H1 (cell line): ENCODE measurements around the gene RSAD1. TPM values are rescaled to one million over a fixed set of nuclear protein-coding genes. Genes with fewer than 3 reads are reported as not detected.

Experiments
- CTCF ChIA-PET: fragments of 300-600 bp; sonication (Branson Sonifier 250); formaldehyde crosslinking; loops from one replicate; lab custom pipeline; 2021; ENCODE audit not compliant: partially characterized antibody; lab: Charles Lee
- POLR2A ChIA-PET: fragments of 300-600 bp; sonication (Branson Sonifier 250); formaldehyde crosslinking; loops from one replicate; lab custom pipeline; 2021; ENCODE audit warnings: inconsistent platforms; ENCODE audit not compliant: partially characterized antibody; lab: Charles Lee
- DNase-seq, 2 experiments: peaks; one replicate each; pipeline versions ENCODE4 v3.0.0 to v3.0.0-alpha.2; 2010 to 2022; ENCODE audit warnings: low spot score in 2 of 2, low read depth in 1 of 2, mixed read lengths in 1 of 2
- FAIRE-seq: peaks from 2 replicates; lab custom pipeline; 2011; peaks lifted over from hg19 to GRCh38; lab: Jason Lieb, UNC
- H2AFZ ChIP-seq: 2 replicates; pipeline ENCODE4 v1.8.1; 2012; ENCODE audit warnings: low read length, inconsistent platforms
- H2AK5ac ChIP-seq: 2 replicates; pipeline ENCODE4 v1.6.1; 2013; ENCODE audit warnings: low read depth, low read length
- H2BK120ac ChIP-seq: replicated peaks from 2 replicates; pipeline ENCODE3; 2013; ENCODE audit warnings: low read depth, low read length, inconsistent platforms
- H2BK12ac ChIP-seq: 2 replicates; pipeline ENCODE4 v1.6.1; 2013; ENCODE audit warnings: low read depth, low read length
- H2BK15ac ChIP-seq: 2 replicates; pipeline ENCODE4 v1.6.1; 2013; ENCODE audit warnings: low read length
- H2BK20ac ChIP-seq: 2 replicates; pipeline ENCODE4 v1.6.1; 2013; ENCODE audit warnings: low read length
- H2BK5ac ChIP-seq: 2 replicates; pipeline ENCODE4 v1.6.1; 2013; ENCODE audit warnings: low read depth, low read length
- H3K14ac ChIP-seq: 2 replicates; pipeline ENCODE4 v1.6.1; 2013; ENCODE audit warnings: inconsistent platforms; ENCODE audit not compliant: insufficient read length
- H3K18ac ChIP-seq: 2 replicates; pipeline ENCODE4 v1.6.1; 2013; ENCODE audit warnings: low read length; ENCODE audit errors: extremely low read depth
- H3K23ac ChIP-seq: 2 replicates; pipeline ENCODE4 v1.6.1; 2013; ENCODE audit warnings: inconsistent platforms; ENCODE audit not compliant: insufficient read length
- H3K23me2 ChIP-seq: 2 replicates; pipeline ENCODE4 v1.6.1; 2013; ENCODE audit warnings: low read depth, low read length
- H3K27ac ChIP-seq: 2 replicates; pipeline ENCODE4 v1.6.1; 2011; ENCODE audit warnings: low read depth, low read length, inconsistent platforms
- H3K27me3 ChIP-seq, 4 experiments: replicated peaks in 1 of 4; 1 replicate in 1 of 4; 2 replicates in 3 of 4; pipeline versions ENCODE4 v1.6.1 to v1.8.1; 2011 to 2013; ENCODE audit warnings: low read length in 3 of 4, mild to moderate bottlenecking in 3 of 4, inconsistent platforms in 2 of 4, mixed read lengths in 2 of 4, moderate library complexity in 1 of 4; ENCODE audit not compliant: control insufficient read depth in 3 of 4, insufficient read depth in 3 of 4; ENCODE audit errors: extremely low read depth in 1 of 4
- H3K36me3 ChIP-seq, 4 experiments: 2 replicates each; pipeline versions ENCODE4 v1.6.1 to v1.8.1; 2011 to 2013; ENCODE audit warnings: mild to moderate bottlenecking in 4 of 4, low read length in 3 of 4, moderate library complexity in 2 of 4, control low read depth in 1 of 4, inconsistent platforms in 1 of 4; ENCODE audit not compliant: insufficient read depth in 4 of 4, control insufficient read depth in 2 of 4
- H3K4ac ChIP-seq: replicated peaks from 2 replicates; pipeline ENCODE3; 2013; ENCODE audit warnings: low read length, low read depth, mixed read lengths, inconsistent platforms; ENCODE audit not compliant: insufficient read length
- H3K4me1 ChIP-seq, 4 experiments: replicated peaks in 1 of 4; 1 replicate in 1 of 4; 2 replicates in 3 of 4; pipeline versions ENCODE4 v1.6.1 to v1.8.1; 2011 to 2013; ENCODE audit warnings: low read length in 3 of 4, inconsistent platforms in 2 of 4, mixed read lengths in 1 of 4; ENCODE audit not compliant: insufficient read depth in 4 of 4, control insufficient read depth in 3 of 4
- H3K4me2 ChIP-seq, 2 experiments: 2 replicates each; pipeline versions ENCODE4 v1.6.1 to v1.8.1; 2011 to 2013; ENCODE audit warnings: low read depth in 2 of 2, low read length in 2 of 2, control low read depth in 1 of 2, inconsistent platforms in 1 of 2, mild to moderate bottlenecking in 1 of 2; ENCODE audit not compliant: insufficient read depth in 1 of 2
- H3K4me3 ChIP-seq, 4 experiments: fragments of 200-600, 300-600 bp in 1 of 4; sonication (generic), shearing (Covaris generic), sonication (Bioruptor Twin) in 1 of 4; 2 replicates each; pipeline versions ENCODE4 v1.5.1 to v1.8.1; 2011 to 2016; ENCODE audit warnings: low read length in 4 of 4, low read depth in 3 of 4, control low read depth in 2 of 4, inconsistent platforms in 2 of 4, mild to moderate bottlenecking in 2 of 4, mixed read lengths in 1 of 4, moderate library complexity in 1 of 4; ENCODE audit not compliant: insufficient read depth in 2 of 4; ENCODE audit errors: extremely low read depth in 1 of 4
- H3K56ac ChIP-seq: replicated peaks from 2 replicates; pipeline ENCODE3; 2013; ENCODE audit warnings: low read depth, mild to moderate bottlenecking, mixed read lengths, low read length, inconsistent platforms; ENCODE audit not compliant: insufficient read length
- H3K79me1 ChIP-seq: 2 replicates; pipeline ENCODE4 v1.6.1; 2013; ENCODE audit warnings: low read depth, low read length, control low read depth
- H3K79me2 ChIP-seq, 2 experiments: 2 replicates each; pipeline versions ENCODE4 v1.6.1 to v1.8.1; 2012 to 2013; ENCODE audit warnings: low read length in 2 of 2, mild to moderate bottlenecking in 2 of 2, inconsistent platforms in 1 of 2; ENCODE audit not compliant: insufficient read depth in 2 of 2, control insufficient read depth in 1 of 2
- H3K9ac ChIP-seq, 4 experiments: replicated peaks in 1 of 4; 1 replicate in 1 of 4; 2 replicates in 3 of 4; pipeline versions ENCODE4 v1.6.1 to v1.8.1; 2011 to 2013; ENCODE audit warnings: low read depth in 3 of 4, low read length in 3 of 4, control low read depth in 2 of 4, mild to moderate bottlenecking in 2 of 4, moderate library complexity in 2 of 4, inconsistent platforms in 1 of 4; ENCODE audit errors: extremely low read depth in 1 of 4
- H3K9me3 ChIP-seq, 2 experiments: 2 replicates each; pipeline versions ENCODE4 v1.6.1 to v1.8.1; 2012 to 2013; ENCODE audit warnings: mild to moderate bottlenecking in 2 of 2, moderate library complexity in 2 of 2, control low read depth in 1 of 2, inconsistent platforms in 1 of 2, low read depth in 1 of 2, low read length in 1 of 2, mixed read lengths in 1 of 2; ENCODE audit not compliant: insufficient read depth in 2 of 2
- H4K20me1 ChIP-seq, 2 experiments: replicated peaks in 1 of 2; 2 replicates each; pipeline versions ENCODE3 to v1.8.1; 2011 to 2013; ENCODE audit warnings: inconsistent platforms in 2 of 2, low read length in 2 of 2, mild to moderate bottlenecking in 1 of 2; ENCODE audit not compliant: insufficient read depth in 2 of 2, control insufficient read depth in 1 of 2
- H4K5ac ChIP-seq: 2 replicates; pipeline ENCODE4 v1.6.1; 2013; ENCODE audit warnings: low read length, low read depth, mixed read lengths, inconsistent platforms; ENCODE audit not compliant: insufficient read length
- H4K8ac ChIP-seq: 2 replicates; pipeline ENCODE4 v1.8.0; 2013; ENCODE audit warnings: mild to moderate bottlenecking, moderate library complexity, low read length, inconsistent platforms; ENCODE audit not compliant: insufficient read depth; ENCODE audit errors: extremely low read depth
- H4K91ac ChIP-seq: replicated peaks from 2 replicates; pipeline ENCODE3; 2013; ENCODE audit warnings: low read length, mixed read lengths, inconsistent platforms; ENCODE audit not compliant: insufficient read length
- BRCA1 ChIP-seq: IDR thresholded peaks from 2 replicates; pipeline ENCODE4 v1.6.1; 2012; ENCODE audit warnings: low read depth, low read length, improper control_type of control experiment
- CREB1 ChIP-seq: IDR thresholded peaks from 2 replicates; pipeline ENCODE4 v1.6.1; 2012; ENCODE audit warnings: inconsistent platforms
- GABPA ChIP-seq: IDR thresholded peaks from 2 replicates; pipeline ENCODE4 v1.6.1; 2011; ENCODE audit warnings: mild to moderate bottlenecking, low read length, moderate library complexity, borderline replicate concordance; ENCODE audit not compliant: insufficient read depth
- MAFK ChIP-seq: IDR thresholded peaks from 2 replicates; pipeline ENCODE4 v1.6.1; 2012; ENCODE audit warnings: low read depth, mild to moderate bottlenecking, improper control_type of control experiment, low read length
- PHF8 ChIP-seq: fragments of 200-600 bp; sonication (generic); conservative IDR thresholded peaks from 2 replicates; pipeline ENCODE4 v1.7.1; 2012; ENCODE audit warnings: low read depth, mild to moderate bottlenecking, inconsistent platforms, low read length, moderate library complexity
- POLR2A ChIP-seq, 2 experiments: IDR thresholded peaks; 1 replicate in 1 of 2; 2 replicates in 1 of 2; pipeline ENCODE4 v1.6.1; 2011; ENCODE audit warnings: low read depth in 2 of 2, low read length in 2 of 2, mild to moderate bottlenecking in 2 of 2; ENCODE audit errors: control extremely low read depth in 1 of 2
- RXRA ChIP-seq: IDR thresholded peaks from 2 replicates; pipeline ENCODE4 v1.6.1; 2011; ENCODE audit warnings: low read depth, mild to moderate bottlenecking, low read length, moderate library complexity; ENCODE audit not compliant: insufficient read depth
- TCF12 ChIP-seq: IDR thresholded peaks from 2 replicates; pipeline ENCODE4 v1.6.1; 2011; ENCODE audit warnings: low read depth, mild to moderate bottlenecking, low read length
- YY1 ChIP-seq: IDR thresholded peaks from 2 replicates; pipeline ENCODE4 v1.6.1; 2011; ENCODE audit warnings: low read depth, mild to moderate bottlenecking, low read length
- WGBS, 2 experiments: shearing (Covaris generic) in 1 of 2; methylation state at CpG; one replicate each; pipeline versions ENCODE4 v1.1.6 to v1.1.7; 2013 to 2015; ENCODE audit warnings: low lambda C conversion rate in 2 of 2, mixed read lengths in 2 of 2, inconsistent platforms in 1 of 2, low coverage in 1 of 2, missing lambda C conversion rate in 1 of 2; ENCODE audit not compliant: insufficient replicate concordance in 2 of 2, insufficient coverage in 1 of 2, insufficient read length in 1 of 2; ENCODE audit errors: extremely low coverage in 1 of 2, missing lambda C conversion rate in 1 of 2; 5-methylcytosine and 5-hydroxymethylcytosine counted together
- polyA plus RNA-seq, 7 experiments: library from polyadenylated mRNA; depleted of rRNA in 3 of 7; stranded (reverse) in 5 of 7; unstranded in 2 of 7; fragments of >200 nt in 5 of 7; fragments of 200-250 nt in 2 of 7; gene quantifications; 1 replicate in 5 of 7; 2 replicates in 1 of 7; 4 replicates in 1 of 7; pipeline versions ENCODE4 v1.2.1 to v1.2.3, GENCODE V29; 2011 to 2013; ENCODE audit warnings: missing spikeins in 2 of 7, mixed read lengths in 2 of 7
- total RNA-seq: library from RNA; stranded (reverse); fragmentation: NEBNext Ultra II Directional; extraction: Animal tissue kit (Norgen Biotek cat#: 25700); gene quantifications from 2 replicates; pipeline ENCODE4 v1.2.1, GENCODE V29; 2021

Gene RSAD1
- total and polyA plus RNA-seq, 2 of the 8 experiments (the other 6 are each of a cell fraction or from before 2014, with no cell fraction given), result 17.9 to 33.5 TPM

DNA sequence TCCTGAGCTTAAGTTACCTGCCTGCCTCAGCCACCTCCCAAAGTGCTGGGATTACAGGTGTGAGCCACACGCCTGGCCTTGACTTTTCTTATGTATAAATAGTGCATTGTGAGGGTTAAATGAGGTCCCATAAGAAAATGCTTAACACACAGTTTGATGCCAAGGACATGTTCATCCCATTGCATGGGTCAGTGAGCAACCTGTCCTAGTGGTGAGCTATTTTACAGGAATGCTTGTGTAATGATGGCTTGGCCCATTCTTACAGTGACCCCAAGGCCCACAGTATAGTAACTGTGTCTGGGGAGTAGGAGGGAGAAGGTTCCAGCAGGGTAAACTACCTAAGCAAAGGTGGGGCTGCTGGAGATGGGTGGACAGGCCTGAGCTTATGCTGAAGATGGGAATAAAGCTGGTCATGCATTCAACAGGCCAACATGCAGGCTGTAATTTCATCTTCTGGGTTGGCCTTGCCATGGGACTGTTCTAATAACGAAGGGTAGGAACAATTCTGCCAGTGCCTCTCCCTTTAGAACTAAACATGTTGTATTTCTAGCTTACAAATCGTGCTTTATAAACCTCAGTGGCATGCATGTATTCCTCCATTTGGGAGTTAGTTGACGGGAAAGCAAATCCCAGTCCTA lies 46.4 kb upstream of the RSAD1 start:
- no peak for FAIRE-seq
- POLR2A ChIA-PET, result interaction anchor here (0.9 to 1.2 kb wide), 3 partner anchors 9 to 85 kb away, joined by 3 read pairs; no protein-coding TSS in a partner anchor
- H3K4me1 ChIP-seq, result peaks cover 0 to 1% (median under 1%) of the 10 kb centered on the region in 4 experiments; a peak in 2 of 7 replicates

More for the DNA sequence above, 46.4 kb upstream of the RSAD1 start:
- H3K4ac ChIP-seq, result no peak overlapping the region
- H3K27me3 ChIP-seq, result no peaks in the 10 kb centered on the region
- no peak overlapping the region for H3K23ac ChIP-seq
- H2AFZ ChIP-seq, result no peak overlapping the region
- H4K8ac ChIP-seq, result no peak overlapping the region
- no peaks in the 10 kb centered on the region for H3K79me1 ChIP-seq
- H3K9ac ChIP-seq, result no peak overlapping the region
- H2BK120ac ChIP-seq, result no peak overlapping the region
- no peak overlapping the region for H2BK5ac ChIP-seq
- WGBS, 2 experiments, result 84% methylated on average over 4 of the region's 4 CpGs; no CpG with 5 or more reads in 1 of the 2 experiments
- no peak overlapping the region for H3K4me3 ChIP-seq
- H2BK15ac ChIP-seq, result no peak overlapping the region
- H3K4me2 ChIP-seq, result no peak overlapping the region
- no peaks in the 10 kb centered on the region for H3K23me2 ChIP-seq
- no peak overlapping the region for H2AK5ac ChIP-seq
- H4K20me1 ChIP-seq, result no peaks in the 10 kb centered on the region
- no peak overlapping the region for H4K5ac ChIP-seq
- no peak overlapping the region for H3K27ac ChIP-seq
- no peak for DNase-seq
- H3K56ac ChIP-seq, result no peak overlapping the region
- H3K18ac ChIP-seq, result no peak overlapping the region
- no peak overlapping the region for H2BK12ac ChIP-seq
- no peaks in the 10 kb centered on the region for H3K79me2 ChIP-seq
- CTCF ChIA-PET, result interaction anchor here (0.7 to 8.3 kb wide), 4 partner anchors 11 to 36 kb away, joined by 3 to 87 read pairs (median 4); partner anchors contain the start of gene LRRC59
- H3K14ac ChIP-seq, result no peak overlapping the region
- H3K9me3 ChIP-seq, result no peaks in the 10 kb centered on the region
- TF ChIP-seq GABPA, result no peak
- no peak for TF ChIP-seq RXRA
- no peak for TF ChIP-seq POLR2A (IDR thresholded peaks at IDR 0.05; ENCODE audit: control extremely low read depth in 1 of 2, low read depth in 2 of 2, low read length in 2 of 2)
- TF ChIP-seq TCF12, result no peak
- TF ChIP-seq BRCA1, result no peak
- TF ChIP-seq YY1, result no peak
- TF ChIP-seq PHF8, result no peak
- TF ChIP-seq CREB1, result no peak
- TF ChIP-seq MAFK, result no peak
- TF ChIP-seq, all 59 proteins: peak for 0
- Histone ChIP-seq H3K36me3 (no peaks in the 10 kb centered on the region), H4K91ac (no peak overlapping the region), H2BK20ac (no peak overlapping the region)
